H9 (cell line): ENCODE data around the gene COMTD1. TPM values are rescaled to one million over a fixed set of nuclear protein-coding genes. Genes with fewer than 3 reads are reported as not detected.

Experiments
- DNase-seq: peaks from one replicate; pipeline ENCODE4 v3.0.0-alpha.2; 2017
- H2AFZ ChIP-seq: one replicate; pipeline ENCODE4 v1.6.1; 2013; ENCODE audit warnings: mild to moderate bottlenecking, low read length, control low read depth, moderate library complexity
- H2AK5ac ChIP-seq: 2 replicates; pipeline ENCODE4 v1.6.1; 2013; ENCODE audit warnings: low read length, control low read depth, mixed read lengths; ENCODE audit not compliant: insufficient read length
- H2BK120ac ChIP-seq: one replicate; pipeline ENCODE4 v1.6.1; 2013; ENCODE audit warnings: low read depth, mild to moderate bottlenecking, low read length, control low read depth, inconsistent platforms; ENCODE audit not compliant: poor library complexity, severe bottlenecking
- H2BK12ac ChIP-seq: 2 replicates; pipeline ENCODE4 v1.6.1; 2013; ENCODE audit warnings: low read length, control low read depth, mixed read lengths, low read depth; ENCODE audit not compliant: insufficient read length
- H2BK15ac ChIP-seq: 2 replicates; pipeline ENCODE4 v1.6.1; 2013; ENCODE audit warnings: low read depth, low read length, control low read depth
- H2BK20ac ChIP-seq: one replicate; pipeline ENCODE4 v1.6.1; 2013; ENCODE audit warnings: low read depth, mild to moderate bottlenecking, low read length, control low read depth, inconsistent platforms; ENCODE audit not compliant: poor library complexity, severe bottlenecking
- H2BK5ac ChIP-seq: 2 replicates; pipeline ENCODE4 v1.6.1; 2013; ENCODE audit warnings: low read length, control low read depth, mixed read lengths; ENCODE audit not compliant: insufficient read length
- H3K14ac ChIP-seq: 2 replicates; pipeline ENCODE4 v1.6.1; 2013; ENCODE audit warnings: low read length, control low read depth; ENCODE audit not compliant: insufficient read depth
- H3K18ac ChIP-seq: 2 replicates; pipeline ENCODE4 v1.6.1; 2013; ENCODE audit warnings: low read depth, mild to moderate bottlenecking, mixed read lengths, low read length, control low read depth; ENCODE audit not compliant: insufficient read length
- H3K23ac ChIP-seq: 2 replicates; pipeline ENCODE4 v1.6.1; 2013; ENCODE audit warnings: low read length, control low read depth, mixed read lengths, low read depth; ENCODE audit not compliant: insufficient read length
- H3K23me2 ChIP-seq: 2 replicates; pipeline ENCODE4 v1.6.1; 2013; ENCODE audit warnings: low read depth, mild to moderate bottlenecking, mixed read lengths, low read length, control low read depth; ENCODE audit not compliant: insufficient read length, poor library complexity, severe bottlenecking
- H3K27ac ChIP-seq: 2 replicates; pipeline ENCODE4 v1.5.1; 2013; ENCODE audit warnings: low read length, control low read depth, mixed read lengths, low read depth; ENCODE audit not compliant: insufficient read length
- H3K27me3 ChIP-seq: 2 replicates; pipeline ENCODE4 v1.6.1; 2013; ENCODE audit warnings: low read length, control low read depth, inconsistent platforms; ENCODE audit not compliant: insufficient read depth
- H3K4ac ChIP-seq: 2 replicates; pipeline ENCODE4 v1.6.1; 2013; ENCODE audit warnings: low read depth, mild to moderate bottlenecking, control low read depth, inconsistent platforms, low read length, moderate library complexity
- H3K4me1 ChIP-seq: 2 replicates; pipeline ENCODE4 v1.6.1; 2013; ENCODE audit warnings: low read length, control low read depth, inconsistent platforms; ENCODE audit not compliant: insufficient read depth
- H3K4me2 ChIP-seq: 2 replicates; pipeline ENCODE4 v1.6.1; 2013; ENCODE audit warnings: low read length, control low read depth, mixed read lengths; ENCODE audit not compliant: insufficient read length, insufficient read depth
- H3K56ac ChIP-seq: 2 replicates; pipeline ENCODE4 v1.6.1; 2013; ENCODE audit warnings: low read depth, mild to moderate bottlenecking, mixed read lengths, low read length, control low read depth; ENCODE audit not compliant: insufficient read length
- H3K79me1 ChIP-seq: 2 replicates; pipeline ENCODE4 v1.6.1; 2013; ENCODE audit warnings: low read depth, mild to moderate bottlenecking, moderate library complexity, low read length, control low read depth, inconsistent platforms; ENCODE audit not compliant: insufficient read depth, poor library complexity, severe bottlenecking
- H3K79me2 ChIP-seq: 2 replicates; pipeline ENCODE4 v1.6.1; 2013; ENCODE audit warnings: low read length, control low read depth, inconsistent platforms; ENCODE audit not compliant: insufficient read depth
- H3K9ac ChIP-seq: 2 replicates; pipeline ENCODE4 v1.6.1; 2013; ENCODE audit warnings: low read length, control low read depth, mixed read lengths; ENCODE audit not compliant: insufficient read length; ENCODE audit errors: extremely low read depth
- H3K9me3 ChIP-seq: one replicate; pipeline ENCODE4 v1.6.1; 2013; ENCODE audit warnings: low read depth, low read length, inconsistent platforms; ENCODE audit not compliant: control insufficient read depth
- H3T11ph ChIP-seq: one replicate; pipeline ENCODE4 v1.6.1; 2013; ENCODE audit warnings: mild to moderate bottlenecking, low read length, control low read depth, inconsistent platforms
- H4K20me1 ChIP-seq: one replicate; pipeline ENCODE4 v1.6.1; 2013; ENCODE audit not compliant: control insufficient read depth, insufficient read length, insufficient read depth
- H4K5ac ChIP-seq: 2 replicates; pipeline ENCODE4 v1.6.1; 2013; ENCODE audit warnings: low read depth, mild to moderate bottlenecking, mixed read lengths, low read length, control low read depth; ENCODE audit not compliant: insufficient read length
- H4K8ac ChIP-seq: replicated peaks from 2 replicates; pipeline ENCODE4 v1.6.1; 2013; ENCODE audit warnings: low read length, control low read depth, mixed read lengths, low read depth; ENCODE audit not compliant: insufficient read length
- H4K91ac ChIP-seq: 2 replicates; pipeline ENCODE4 v1.6.1; 2013; ENCODE audit warnings: low read depth, mild to moderate bottlenecking, moderate library complexity, mixed read lengths, low read length, control low read depth; ENCODE audit not compliant: insufficient read length
- H3K27ac Mint-ChIP-seq, 3 experiments: 2 replicates in 2 of 3; 3 replicates in 1 of 3; pipeline ENCODE4 v1.8.0; 2020 to 2021; ENCODE audit warnings: mixed read lengths in 3 of 3, mild to moderate bottlenecking in 1 of 3, moderate library complexity in 1 of 3
- H3K27me3 Mint-ChIP-seq: 2 replicates; pipeline ENCODE4 v1.8.0; 2021; ENCODE audit warnings: low read depth, mild to moderate bottlenecking, moderate library complexity, mixed read lengths
- H3K36me3 Mint-ChIP-seq, 3 experiments: 2 replicates in 2 of 3; 3 replicates in 1 of 3; pipeline ENCODE4 v1.8.0; 2020 to 2021; ENCODE audit warnings: low read depth in 3 of 3, mixed read lengths in 3 of 3; ENCODE audit not compliant: insufficient read depth in 1 of 3
- H3K4me1 Mint-ChIP-seq, 2 experiments: 2 replicates each; pipeline ENCODE4 v1.8.0; 2020; ENCODE audit warnings: mixed read lengths in 2 of 2
- H3K4me3 Mint-ChIP-seq, 2 experiments: 2 replicates in 1 of 2; 3 replicates in 1 of 2; pipeline ENCODE4 v1.8.0; 2020 to 2021; ENCODE audit warnings: mild to moderate bottlenecking in 2 of 2, mixed read lengths in 2 of 2, moderate library complexity in 1 of 2
- H3K9me3 Mint-ChIP-seq, 2 experiments: 2 replicates in 1 of 2; 3 replicates in 1 of 2; pipeline ENCODE4 v1.8.0; 2020; ENCODE audit warnings: mild to moderate bottlenecking in 2 of 2, mixed read lengths in 2 of 2, moderate library complexity in 1 of 2
- CTCF ChIP-seq: fragments of 200-600 bp; sonication (generic); conservative IDR thresholded peaks from 3 replicates; pipeline ENCODE4 v1.8.0; 2021; ENCODE audit warnings: antibody characterized with exemption, mild to moderate bottlenecking
- WGBS: extraction: QIAGEN DNeasy Blood & Tissue Kit; methylation state at CpG from one replicate; pipeline ENCODE4 v1.1.7; 2013; ENCODE audit warnings: missing lambda C conversion rate, low lambda C conversion rate, mixed read lengths; ENCODE audit not compliant: insufficient read length; ENCODE audit errors: extremely low coverage; 5-methylcytosine and 5-hydroxymethylcytosine counted together
- total RNA-seq: library from RNA; stranded (reverse); gene quantifications from 2 replicates; pipeline ENCODE4 v1.2.1, GENCODE V29; 2021

COMTD1 gene
- total RNA-seq, 1 experiment from 2014 or later, result 28.3 TPM

GRCh38 chr10:75231672-75232581 lies 3.8 kb downstream of the COMTD1 start:
- 100% methylated on average over 1 of the region's 4 CpGs for WGBS
- H3K36me3 Mint-ChIP-seq, result peaks cover 30 to 55% (median 50%) of the 10 kb centered on the region in 3 experiments

More at GRCh38 chr10:75231672-75232581, 3.8 kb downstream of the COMTD1 start:
- Histone ChIP-seq H4K8ac (no peak overlapping the region), H3K27me3 (no peaks in the 10 kb centered on the region), H2AK5ac (no peak overlapping the region), H3K27ac (no peak overlapping the region), H3K4me2 (no peak overlapping the region), H3K18ac (no peak overlapping the region), H3K79me2 (peaks cover 3% of the 10 kb centered on the region; the same call in 1 of the 2 replicates), H2BK12ac (no peak overlapping the region), H3K79me1 (no peaks in the 10 kb centered on the region), H4K5ac (no peak overlapping the region), H2BK120ac (no peak overlapping the region), H2BK20ac (no peak overlapping the region), H3K14ac (no peak overlapping the region), H2BK15ac (no peak overlapping the region), H3K4ac (no peak overlapping the region), H2AFZ (no peak overlapping the region), H3K56ac (no peak overlapping the region), H4K20me1 (no peaks in the 10 kb centered on the region), H2BK5ac (no peak overlapping the region), H3K9me3 (no peaks in the 10 kb centered on the region), H4K91ac (no peak overlapping the region), H3K9ac (no peak overlapping the region), H3K23me2 (peaks cover 17% of the 10 kb centered on the region), H3K23ac (no peak overlapping the region), H3T11ph (no peak overlapping the region), H3K4me1 (no peaks in the 10 kb centered on the region; the same call in 1 of the 2 replicates)
- peak overlapping the region in 1 of 3 experiments; percentile 82; a peak in 3 of 7 replicates for H3K27ac Mint-ChIP-seq
- H3K27me3 Mint-ChIP-seq, result no peaks in the 10 kb centered on the region
- no peaks in the 10 kb centered on the region for H3K9me3 Mint-ChIP-seq
- peaks cover 27 to 31% of the 10 kb centered on the region in 2 experiments for H3K4me1 Mint-ChIP-seq
- H3K4me3 Mint-ChIP-seq, result no peak overlapping the region; a peak in 1 of 5 replicates
- no peak for TF ChIP-seq CTCF
- no peak for DNase-seq
